Stimulated activated CD8-positive, alpha-beta memory T cell treated with anti-CD3 and anti-CD28 coated beads, Interleukin-15, amount 100 ng/mL, for 24 hours (primary cell): Measurements from ENCODE around the gene ALAD.
"Not testable (repeated sequence)": the region's sequence is repeated elsewhere in the genome, so short reads cannot be mapped to it uniquely, and the experiment has no call there.

Experiments used
- DNase-seq: peaks from one replicate; pipeline ENCODE4 v3.0.0-alpha.2; 2020; ENCODE audit warnings: low read depth

The ALAD gene

DNA sequence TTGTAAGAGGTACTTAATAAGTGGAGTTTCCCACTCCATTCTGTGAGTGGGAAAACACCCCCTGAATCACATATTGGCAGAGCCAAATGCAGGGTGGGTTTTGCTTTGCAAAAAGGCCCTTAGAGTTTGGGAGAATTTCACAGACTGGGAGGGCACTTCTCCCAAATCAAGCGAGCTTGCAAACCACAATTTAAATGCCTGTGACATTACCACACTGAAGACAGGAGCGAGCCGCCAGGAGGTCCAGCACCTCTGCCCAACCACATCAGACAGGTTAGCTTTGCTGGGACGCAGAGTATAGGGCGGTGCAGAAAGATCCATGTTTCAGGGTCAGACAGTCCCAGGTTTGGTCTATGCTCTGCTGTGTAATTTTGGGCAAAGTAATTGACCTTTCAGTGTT is 2.3 kb downstream of the ALAD start:
- DNase-seq, result no peak

- no peak for DNase-seq
Observed at GRCh38 chr9:113397203-113397631, 3.9 kb downstream of the ALAD start.

- no peak for DNase-seq
Observed at GRCh38 chr9:113395000-113395861, 5.9 kb downstream of the ALAD start.

- DNase-seq, result no peak
Observed at GRCh38 chr9:113393281-113393680, 7.8 kb downstream of the ALAD start.

- DNase-seq, result no peak
Observed at GRCh38 chr9:113391917-113392316, 9.2 kb downstream of the ALAD start.

- DNase-seq, result no peak
Observed at GRCh38 chr9:113390192-113390960, 10.7 kb downstream of the ALAD start.

GRCh38 chr9:113389451-113389850 is 11.6 kb downstream of the ALAD start:
- no peak for DNase-seq

DNA sequence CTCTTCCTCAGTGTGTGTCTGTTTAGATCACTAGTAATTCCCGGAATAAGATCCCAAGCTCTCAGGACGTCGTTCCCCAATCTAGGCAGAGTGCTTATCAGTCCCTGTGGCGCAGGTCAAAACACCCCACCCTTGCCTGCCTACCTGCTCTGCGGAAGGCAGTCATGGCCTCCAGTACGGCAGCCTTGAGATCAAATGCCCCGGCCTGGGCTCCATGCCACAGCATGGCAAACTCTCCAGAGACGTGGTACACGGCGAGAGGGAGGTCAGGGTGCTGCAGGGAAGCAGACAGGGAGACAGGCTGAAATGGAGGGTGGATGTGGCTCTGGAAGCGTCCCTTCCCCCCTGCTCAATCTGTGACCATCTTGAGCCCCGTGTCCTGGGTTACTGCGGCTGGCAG is 12.3 kb downstream of the ALAD start:
- DNase-seq, result no peak

DNA sequence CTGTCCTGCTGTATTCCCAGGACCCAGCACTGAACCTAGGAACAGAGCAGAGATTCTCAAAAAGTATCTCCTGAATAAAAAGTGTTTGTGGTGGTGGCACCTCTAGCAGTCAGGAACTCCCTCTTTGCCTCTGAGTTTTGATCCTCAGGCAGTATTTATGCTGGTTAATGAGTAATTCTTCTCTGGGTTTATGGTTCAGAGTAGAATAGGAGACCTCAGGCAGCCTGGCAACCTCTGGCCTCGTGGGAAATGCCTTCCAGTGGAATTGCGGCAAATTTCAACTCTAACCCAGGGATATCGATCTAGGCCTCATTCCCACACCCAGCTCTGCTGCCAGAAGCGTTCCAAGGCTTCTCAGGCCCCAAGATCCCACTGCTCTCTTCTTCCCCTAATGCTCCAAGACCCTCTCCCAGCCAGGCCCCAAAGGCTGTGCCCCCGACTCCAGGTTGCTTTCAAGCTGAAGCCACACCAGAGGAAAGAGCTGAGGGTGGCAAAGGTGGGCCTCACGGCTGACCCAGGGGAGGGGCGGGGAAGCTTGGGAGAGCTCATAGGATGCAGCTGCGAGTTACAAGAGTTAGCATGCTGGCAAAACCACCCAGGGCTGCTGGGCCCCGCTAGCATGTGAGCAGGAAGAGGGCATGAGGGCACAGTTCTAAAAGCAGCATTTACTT is 13.4 kb downstream of the ALAD start:
- DNase-seq, result no peak

GRCh38 chr9:113386571-113387393 is 14.3 kb downstream of the ALAD start:
- DNase-seq, result no peak

DNA sequence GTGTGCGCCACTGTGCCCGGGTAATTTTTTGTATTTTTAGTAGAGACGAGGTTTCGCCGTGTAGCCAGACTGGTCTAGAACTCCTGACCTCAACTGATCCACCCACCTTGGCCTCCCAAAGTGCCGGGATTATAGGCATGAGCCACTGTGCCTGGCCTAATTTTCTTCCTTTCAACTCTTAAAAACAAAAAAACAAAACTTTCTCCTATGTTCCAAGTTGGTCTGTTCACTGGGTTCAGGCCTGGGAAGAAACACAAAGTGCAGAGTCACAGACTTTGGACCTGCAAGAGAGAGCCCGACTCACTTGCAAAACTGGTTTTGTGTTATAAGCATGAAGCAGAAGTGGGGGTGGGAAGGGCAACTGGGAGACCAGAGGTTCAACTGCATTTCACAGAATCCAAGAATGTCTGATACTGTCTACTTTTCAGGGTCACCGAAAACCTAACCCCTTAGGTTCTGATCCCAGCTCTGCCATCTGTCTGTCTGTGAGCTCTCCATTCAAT is 19.1 kb downstream of the ALAD start:
- no peak for DNase-seq

GRCh38 chr9:113381441-113381840 is 19.6 kb downstream of the ALAD start:
- DNase-seq, result not testable (repeated sequence)

DNA sequence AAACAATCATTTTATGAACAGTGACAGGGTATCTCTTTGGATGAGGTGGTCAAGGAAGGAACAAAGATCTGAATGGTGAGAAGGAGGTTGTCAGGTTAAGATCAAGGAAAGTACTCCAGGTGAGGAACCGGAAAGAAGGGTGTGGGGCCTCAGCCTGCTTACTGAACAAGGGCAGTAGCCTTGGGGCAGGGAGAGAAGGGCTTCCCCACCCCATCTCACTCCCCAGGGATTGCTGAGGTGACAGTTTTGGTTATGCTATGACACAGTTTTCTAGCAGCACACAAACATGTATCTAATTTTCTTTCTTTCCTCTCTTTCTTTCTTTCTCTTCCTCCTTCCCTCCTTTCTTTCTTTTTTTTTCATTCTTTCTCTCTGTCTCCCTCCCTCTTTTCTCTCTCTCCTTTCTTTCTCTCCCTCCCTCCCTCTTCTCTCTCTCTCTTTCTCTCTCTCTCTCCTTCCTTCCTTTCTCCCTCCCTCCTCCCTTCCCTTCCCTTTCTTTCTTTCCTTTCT is 20.2 kb downstream of the ALAD start:
- DNase-seq, result no peak

DNA sequence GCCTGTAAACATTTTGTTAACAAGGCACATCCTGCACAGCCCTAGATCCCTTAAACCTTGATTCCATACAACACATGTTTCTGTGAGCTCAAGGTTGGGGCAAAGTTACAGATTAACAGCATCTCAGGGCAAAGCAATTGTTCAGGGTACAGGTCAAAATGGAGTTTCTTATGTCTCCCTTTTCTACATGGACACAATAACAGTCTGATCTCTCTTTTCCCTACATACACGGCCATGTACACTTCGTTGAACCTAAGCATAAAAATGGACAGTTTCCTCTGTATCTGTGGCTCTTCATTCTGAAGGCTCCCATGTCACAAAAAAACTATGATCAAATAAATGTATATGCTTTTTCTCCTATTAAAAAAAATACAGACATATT is 21.3 kb downstream of the ALAD start:
- not testable (repeated sequence) for DNase-seq

GRCh38 chr9:113379094-113379828 is 21.8 kb downstream of the ALAD start:
- DNase-seq, result not testable (repeated sequence)

- DNase-seq, result peak; percentile 54
Observed at GRCh38 chr9:113376634-113377567, 24.2 kb downstream of the ALAD start, which contains the start of gene HDHD3. Gene HDHD3 (minus strand): TSS chr9:113376986. CDS start chr9:113374354, 2,632 bp downstream.

DNA sequence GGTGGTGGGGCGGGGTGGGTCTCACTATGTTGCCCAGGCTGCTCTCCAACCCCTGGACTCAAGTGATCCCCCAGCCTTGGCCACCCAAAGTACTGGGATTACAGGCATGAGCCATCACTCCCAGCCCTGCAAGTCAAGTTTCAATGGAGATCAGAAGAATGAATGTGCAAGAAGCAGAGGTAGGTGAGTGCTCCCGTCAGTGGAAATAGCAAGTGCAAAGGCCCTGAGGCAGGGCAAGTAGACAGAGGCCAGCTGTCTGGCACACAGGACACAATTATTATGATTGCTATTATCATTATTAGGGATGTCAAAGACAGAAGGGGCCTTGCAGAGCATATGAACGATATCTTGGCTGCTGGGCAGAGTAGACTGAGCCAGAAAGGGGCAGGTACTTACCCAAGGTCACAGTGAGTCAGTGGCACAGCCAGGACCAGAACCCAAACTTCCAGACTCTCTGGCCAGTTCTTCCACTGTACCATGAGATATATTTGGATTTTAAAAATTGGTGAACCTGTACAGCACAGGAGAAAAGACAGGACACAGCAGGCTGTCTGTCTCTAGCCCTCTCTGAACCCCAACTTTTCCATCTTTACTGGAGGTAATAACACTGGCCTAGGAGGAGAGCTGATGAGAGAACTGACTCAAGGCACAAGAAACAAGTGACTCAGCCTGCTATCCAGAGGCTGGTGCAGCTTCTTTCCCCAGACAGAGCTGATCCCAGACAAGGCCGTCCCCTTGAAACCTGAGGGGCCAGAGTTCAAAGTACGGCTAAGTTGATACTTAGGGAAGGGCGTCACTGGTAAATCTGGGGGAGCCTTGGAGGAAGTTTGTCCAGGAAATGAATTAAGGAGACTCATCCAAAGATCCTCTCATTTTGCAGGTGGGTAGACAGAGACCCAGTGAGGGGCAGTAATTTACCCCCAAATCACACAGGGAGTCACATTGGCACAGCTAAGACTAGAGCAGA is 25.7 kb downstream of the ALAD start:
- no peak for DNase-seq
